Measurements from ENCODE around the gene SPARC. TPM values are rescaled to one million over a fixed set of nuclear protein-coding genes. Genes with fewer than 3 reads are reported as not detected.

SPARC gene
- total and polyA plus RNA-seq, 5 experiments from 2014 or later, result not detected

- Mint-ChIP-seq H3K27me3 (peaks cover 0 to 15% (median 6%) of the 10 kb centered on the region in 5 donors), H3K27ac (no peak overlapping the region), H3K4me3 (no peak overlapping the region), H3K36me3 (no peaks in the 10 kb centered on the region), H3K4me1 (peaks cover 23 to 36% (median 25%) of the 10 kb centered on the region in 4 donors), H3K9me3 (no peaks in the 10 kb centered on the region)
- ATAC-seq, result no peak
- DNase-seq, result no peak
- POLR2A ChIA-PET, result no interaction called here
Measured at GRCh38 chr5:151618907-151619306, 67.8 kb downstream of the SPARC start.

- Mint-ChIP-seq H3K36me3 (no peaks in the 10 kb centered on the region), H3K9me3 (no peaks in the 10 kb centered on the region), H3K4me3 (no peak overlapping the region), H3K4me1 (peaks cover 31 to 44% (median 33%) of the 10 kb centered on the region in 4 donors), H3K27ac (no peak overlapping the region), H3K27me3 (peaks cover 0 to 15% (median 6%) of the 10 kb centered on the region in 5 donors)
- no peak for DNase-seq
- ATAC-seq, result no peak
- POLR2A ChIA-PET, result no interaction called here
Measured at GRCh38 chr5:151617841-151618710, 68.6 kb downstream of the SPARC start.

GRCh38 chr5:151617383-151617840 lies 69.3 kb downstream of the SPARC start:
- DNase-seq, result no peak
- Mint-ChIP-seq H3K36me3 (no peaks in the 10 kb centered on the region), H3K27ac (peak overlapping the region in 1 of 10 donors; percentile 57), H3K4me1 (peaks cover 33 to 49% (median 38%) of the 10 kb centered on the region in 4 donors), H3K9me3 (no peaks in the 10 kb centered on the region), H3K27me3 (peaks cover 0 to 16% (median 6%) of the 10 kb centered on the region in 5 donors), H3K4me3 (no peak overlapping the region)
- POLR2A ChIA-PET, result no interaction called here
- no peak for ATAC-seq

GRCh38 chr5:151615431-151615830 lies 71.3 kb downstream of the SPARC start:
- H3K27ac Mint-ChIP-seq, result peak overlapping the region in 6 of 10 donors; percentile 44 to 89 (median 66)
- peaks cover 34 to 56% (median 47%) of the 10 kb centered on the region in 4 donors for H3K4me1 Mint-ChIP-seq
- no peaks in the 10 kb centered on the region for H3K9me3 Mint-ChIP-seq
- H3K36me3 Mint-ChIP-seq, result no peaks in the 10 kb centered on the region
- peak overlapping the region in 4 of 10 donors; percentile 24 to 71 (median 49) for H3K4me3 Mint-ChIP-seq
- POLR2A ChIA-PET, result no interaction called here
- ATAC-seq (no peak), DNase-seq (no peak)
- H3K27me3 Mint-ChIP-seq, result peaks cover 0 to 12% (median 0%) of the 10 kb centered on the region in 5 donors

- H3K36me3 Mint-ChIP-seq, result no peaks in the 10 kb centered on the region
- H3K9me3 Mint-ChIP-seq, result no peaks in the 10 kb centered on the region
- POLR2A ChIA-PET, result interaction anchor here (1.1 kb wide), 1 partner anchor 156 kb away, joined by 3 read pairs; no protein-coding TSS in a partner anchor
- H3K27me3 Mint-ChIP-seq, result peaks cover 0 to 12% (median 0%) of the 10 kb centered on the region in 5 donors
- DNase-seq (no peak), ATAC-seq (no peak)
- peak overlapping the region in 5 of 10 donors; percentile 16 to 71 (median 22) for H3K4me3 Mint-ChIP-seq
- peak overlapping the region in 5 of 10 donors; percentile 16 to 85 (median 71) for H3K27ac Mint-ChIP-seq
- peaks cover 37 to 64% (median 47%) of the 10 kb centered on the region in 4 donors for H3K4me1 Mint-ChIP-seq
Measured at GRCh38 chr5:151614565-151614964, 72.2 kb downstream of the SPARC start.

GRCh38 chr5:151612689-151613427 lies 73.9 kb downstream of the SPARC start:
- Mint-ChIP-seq H3K27me3 (peaks cover 0 to 12% (median 0%) of the 10 kb centered on the region in 5 donors), H3K9me3 (peaks cover 0 to 5% (median 0%) of the 10 kb centered on the region in 9 donors), H3K4me3 (peak overlapping the region in 9 of 10 donors; percentile 17 to 78 (median 73)), H3K4me1 (peaks cover 37 to 64% (median 47%) of the 10 kb centered on the region in 4 donors), H3K36me3 (no peaks in the 10 kb centered on the region), H3K27ac (peak overlapping the region; percentile 68 to 95 (median 84))
- DNase-seq, result peak in 8 of 10 donors; percentile 25 to 74 (median 53)
- peak; percentile 84 to 94 for ATAC-seq
- POLR2A ChIA-PET, result interaction anchor here (0.7 to 2.1 kb wide), 5 partner anchors 35 to 165 kb away, joined by 3 to 10 read pairs (median 3); partner anchors contain the start of gene G3BP1

- Mint-ChIP-seq H3K36me3 (no peaks in the 10 kb centered on the region), H3K4me1 (peaks cover 32 to 62% (median 45%) of the 10 kb centered on the region in 4 donors), H3K27ac (peak overlapping the region in 3 of 10 donors; percentile 83 to 88 (median 84)), H3K4me3 (no peak overlapping the region), H3K27me3 (peaks cover 0 to 7% (median 0%) of the 10 kb centered on the region in 5 donors), H3K9me3 (peaks cover 0 to 5% (median 0%) of the 10 kb centered on the region in 9 donors)
- no peak for ATAC-seq
- POLR2A ChIA-PET, result interaction anchor here (1.3 to 2.1 kb wide), 3 partner anchors 8 to 160 kb away, joined by 3 to 10 read pairs (median 6); partner anchors contain the start of genes ATOX1 and G3BP1
- DNase-seq, result no peak
Measured at GRCh38 chr5:151611127-151611775, 75.5 kb downstream of the SPARC start.

Other genes starting within 250 kb of the SPARC start
- gene SLC36A1, start 239.3 kb downstream of the SPARC start, total RNA-seq, result 1 to 10 TPM; 4.8 to 5.6 TPM
- 1 to 10 TPM in 1 of 3 donors, under 1 TPM in 2; 0.61 to 1.6 (median 0.81) TPM for gene SLC36A1, start 239.3 kb downstream of the SPARC start, polyA plus RNA-seq
- not detected for gene FAT2, start 95.6 kb downstream of the SPARC start, total RNA-seq
- gene FAT2, start 95.6 kb downstream of the SPARC start, polyA plus RNA-seq, result under 1 TPM in 1 of 3 donors, not detected in 2; 0.03 TPM
- gene ATOX1, start 71.7 kb upstream of the SPARC start, total RNA-seq, result 10 to 100 TPM; 26.8 to 32.7 TPM
- gene ATOX1, start 71.7 kb upstream of the SPARC start, polyA plus RNA-seq, result 10 to 100 TPM; 50.9 to 58.7 (median 58.0) TPM
- gene G3BP1, start 85.0 kb upstream of the SPARC start, total RNA-seq, result 100 to 1,000 TPM; 179 to 188 TPM
- 100 to 1,000 TPM; 128 to 145 (median 145) TPM for gene G3BP1, start 85.0 kb upstream of the SPARC start, polyA plus RNA-seq
- not detected for gene GLRA1, start 237.9 kb upstream of the SPARC start, total RNA-seq
- not detected for gene GLRA1, start 237.9 kb upstream of the SPARC start, polyA plus RNA-seq